Activated naive CD4-positive, alpha-beta T cell treated with anti-CD3 and anti-CD28 coated beads, Interleukin-2, amount 50 U/mL, for 24 hours (primary cell): Measurements from ENCODE around the gene PRSS23.

Experiments
- H3K27ac Mint-ChIP-seq: one replicate; pipeline ENCODE4 v1.8.0; 2021; ENCODE audit warnings: mild to moderate bottlenecking, mixed read lengths
- H3K27me3 Mint-ChIP-seq: one replicate; pipeline ENCODE4 v1.8.0; 2021; ENCODE audit warnings: mixed read lengths
- H3K36me3 Mint-ChIP-seq: one replicate; pipeline ENCODE4 v1.8.0; 2021; ENCODE audit warnings: mixed read lengths
- H3K4me1 Mint-ChIP-seq: one replicate; pipeline ENCODE4 v1.8.0; 2021; ENCODE audit warnings: mixed read lengths
- H3K4me3 Mint-ChIP-seq: one replicate; pipeline ENCODE4 v1.8.0; 2021; ENCODE audit warnings: mild to moderate bottlenecking, mixed read lengths
- H3K9me3 Mint-ChIP-seq: one replicate; pipeline ENCODE4 v1.8.0; 2021; ENCODE audit warnings: mixed read lengths

PRSS23 gene

GRCh38 chr11:86783661-86784060 lies 16.7 kb upstream of the PRSS23 start:
- Mint-ChIP-seq H3K4me3 (no peak overlapping the region), H3K9me3 (no peaks in the 10 kb centered on the region), H3K4me1 (no peaks in the 10 kb centered on the region), H3K27ac (no peak overlapping the region), H3K36me3 (no peaks in the 10 kb centered on the region), H3K27me3 (peaks cover 11% of the 10 kb centered on the region)

- Mint-ChIP-seq H3K36me3 (no peaks in the 10 kb centered on the region), H3K27me3 (peaks cover 11% of the 10 kb centered on the region), H3K4me1 (no peaks in the 10 kb centered on the region), H3K9me3 (no peaks in the 10 kb centered on the region), H3K4me3 (no peak overlapping the region), H3K27ac (no peak overlapping the region)
Measured at GRCh38 chr11:86784241-86784681, 16.1 kb upstream of the PRSS23 start.

GRCh38 chr11:86785576-86785975 lies 14.8 kb upstream of the PRSS23 start:
- H3K9me3 Mint-ChIP-seq, result no peaks in the 10 kb centered on the region
- no peak overlapping the region for H3K27ac Mint-ChIP-seq
- no peak overlapping the region for H3K4me3 Mint-ChIP-seq
- H3K4me1 Mint-ChIP-seq, result no peaks in the 10 kb centered on the region
- no peaks in the 10 kb centered on the region for H3K36me3 Mint-ChIP-seq
- peaks cover 6% of the 10 kb centered on the region for H3K27me3 Mint-ChIP-seq

- Mint-ChIP-seq H3K4me3 (no peak overlapping the region), H3K27ac (no peak overlapping the region), H3K36me3 (no peaks in the 10 kb centered on the region), H3K27me3 (peaks cover 6% of the 10 kb centered on the region), H3K9me3 (no peaks in the 10 kb centered on the region), H3K4me1 (no peaks in the 10 kb centered on the region)
Measured at GRCh38 chr11:86787018-86787536, 13.3 kb upstream of the PRSS23 start.

- H3K4me3 Mint-ChIP-seq, result no peak overlapping the region
- H3K27me3 Mint-ChIP-seq, result peaks cover 10% of the 10 kb centered on the region
- no peaks in the 10 kb centered on the region for H3K36me3 Mint-ChIP-seq
- H3K9me3 Mint-ChIP-seq, result no peaks in the 10 kb centered on the region
- no peaks in the 10 kb centered on the region for H3K4me1 Mint-ChIP-seq
- no peak overlapping the region for H3K27ac Mint-ChIP-seq
Measured at GRCh38 chr11:86787656-86788055, 12.7 kb upstream of the PRSS23 start.

- Mint-ChIP-seq H3K27me3 (peaks cover 15% of the 10 kb centered on the region), H3K36me3 (no peaks in the 10 kb centered on the region), H3K9me3 (no peaks in the 10 kb centered on the region), H3K27ac (no peak overlapping the region), H3K4me3 (no peak overlapping the region), H3K4me1 (no peaks in the 10 kb centered on the region)
Measured at GRCh38 chr11:86790195-86790725, 10.1 kb upstream of the PRSS23 start.

- Mint-ChIP-seq H3K9me3 (no peaks in the 10 kb centered on the region), H3K4me1 (no peaks in the 10 kb centered on the region), H3K27me3 (peaks cover 15% of the 10 kb centered on the region), H3K27ac (no peak overlapping the region), H3K36me3 (no peaks in the 10 kb centered on the region), H3K4me3 (no peak overlapping the region)
Measured at GRCh38 chr11:86790867-86791849, 9.2 kb upstream of the PRSS23 start.

- H3K36me3 Mint-ChIP-seq, result no peaks in the 10 kb centered on the region
- peaks cover 17% of the 10 kb centered on the region for H3K27me3 Mint-ChIP-seq
- no peak overlapping the region for H3K4me3 Mint-ChIP-seq
- no peaks in the 10 kb centered on the region for H3K4me1 Mint-ChIP-seq
- H3K27ac Mint-ChIP-seq, result peak overlapping the region; percentile 30
- no peaks in the 10 kb centered on the region for H3K9me3 Mint-ChIP-seq
Measured at GRCh38 chr11:86792150-86792549, 8.2 kb upstream of the PRSS23 start.

- no peak overlapping the region for H3K27ac Mint-ChIP-seq
- H3K27me3 Mint-ChIP-seq, result peaks cover 18% of the 10 kb centered on the region
- no peaks in the 10 kb centered on the region for H3K9me3 Mint-ChIP-seq
- H3K36me3 Mint-ChIP-seq, result no peaks in the 10 kb centered on the region
- no peaks in the 10 kb centered on the region for H3K4me1 Mint-ChIP-seq
- H3K4me3 Mint-ChIP-seq, result no peak overlapping the region
Measured at GRCh38 chr11:86793307-86793706, 7.0 kb upstream of the PRSS23 start.

- no peaks in the 10 kb centered on the region for H3K9me3 Mint-ChIP-seq
- no peak overlapping the region for H3K4me3 Mint-ChIP-seq
- H3K4me1 Mint-ChIP-seq, result no peaks in the 10 kb centered on the region
- H3K27me3 Mint-ChIP-seq, result peaks cover 21% of the 10 kb centered on the region
- H3K36me3 Mint-ChIP-seq, result no peaks in the 10 kb centered on the region
- no peak overlapping the region for H3K27ac Mint-ChIP-seq
Measured at GRCh38 chr11:86795511-86795910, 4.8 kb upstream of the PRSS23 start.

GRCh38 chr11:86795949-86796348 lies 4.4 kb upstream of the PRSS23 start:
- Mint-ChIP-seq H3K36me3 (no peaks in the 10 kb centered on the region), H3K27ac (no peak overlapping the region), H3K9me3 (no peaks in the 10 kb centered on the region), H3K4me1 (no peaks in the 10 kb centered on the region), H3K27me3 (peaks cover 23% of the 10 kb centered on the region), H3K4me3 (no peak overlapping the region)

GRCh38 chr11:86797133-86797532 lies 3.2 kb upstream of the PRSS23 start:
- Mint-ChIP-seq H3K4me3 (no peak overlapping the region), H3K36me3 (no peaks in the 10 kb centered on the region), H3K4me1 (no peaks in the 10 kb centered on the region), H3K27ac (no peak overlapping the region), H3K9me3 (no peaks in the 10 kb centered on the region), H3K27me3 (peaks cover 29% of the 10 kb centered on the region)

GRCh38 chr11:86798988-86799387 lies 1.4 kb upstream of the PRSS23 start:
- H3K36me3 Mint-ChIP-seq, result no peaks in the 10 kb centered on the region
- peaks cover 16% of the 10 kb centered on the region for H3K4me1 Mint-ChIP-seq
- H3K4me3 Mint-ChIP-seq, result no peak overlapping the region
- no peaks in the 10 kb centered on the region for H3K9me3 Mint-ChIP-seq
- peaks cover 31% of the 10 kb centered on the region for H3K27me3 Mint-ChIP-seq
- no peak overlapping the region for H3K27ac Mint-ChIP-seq

GRCh38 chr11:86799680-86800075 lies 664 bp upstream of the PRSS23 start:
- Mint-ChIP-seq H3K27me3 (peaks cover 33% of the 10 kb centered on the region), H3K36me3 (no peaks in the 10 kb centered on the region), H3K4me3 (peak overlapping the region; percentile 70), H3K9me3 (no peaks in the 10 kb centered on the region), H3K27ac (no peak overlapping the region), H3K4me1 (peaks cover 18% of the 10 kb centered on the region)

GRCh38 chr11:86800960-86801272 lies 574 bp downstream of the PRSS23 start:
- Mint-ChIP-seq H3K36me3 (no peaks in the 10 kb centered on the region), H3K27ac (no peak overlapping the region), H3K9me3 (no peaks in the 10 kb centered on the region), H3K4me1 (peaks cover 23% of the 10 kb centered on the region), H3K4me3 (peak overlapping the region; percentile 67), H3K27me3 (peaks cover 34% of the 10 kb centered on the region)

- Mint-ChIP-seq H3K9me3 (no peaks in the 10 kb centered on the region), H3K27ac (no peak overlapping the region), H3K4me1 (peaks cover 27% of the 10 kb centered on the region), H3K27me3 (peaks cover 34% of the 10 kb centered on the region), H3K36me3 (no peaks in the 10 kb centered on the region), H3K4me3 (peak overlapping the region; percentile 2)
Measured at GRCh38 chr11:86801364-86801763, 1.0 kb downstream of the PRSS23 start.
